Psoas muscle (tissue), 8 donors: Measurements from ENCODE around the gene CDK11B. TPM values are rescaled to one million over a fixed set of nuclear protein-coding genes. Genes with fewer than 3 reads are reported as not detected.
"Not testable (repeated sequence)": the region's sequence is repeated elsewhere in the genome, so short reads cannot be mapped to it uniquely, and the experiment has no call there.

Source experiments
- ATAC-seq, 4 donors: fragments of 200-7000 bp; cut with Tn5 transposase; one replicate each; pipeline ENCODE4 v1.9.1; 2020; ENCODE audit warnings: moderate library complexity in 3 of 4, mild to moderate bottlenecking in 2 of 4
- DNase-seq, 2 donors: peaks; one replicate each; pipeline ENCODE4 v3.0.0-alpha.2; 2020
- H3K27ac ChIP-seq: fragments of 200-600 bp; one replicate; pipeline ENCODE4 v1.8.0; 2022
- H3K27me3 ChIP-seq, 3 donors: fragments of 200-600 bp in 1 of 3; one replicate each; pipeline versions ENCODE4 v1.6.1 to v1.8.0; 2013 to 2022; ENCODE audit warnings: low read length in 2 of 3, mild to moderate bottlenecking in 2 of 3, moderate library complexity in 1 of 3; ENCODE audit not compliant: insufficient read depth in 3 of 3
- H3K36me3 ChIP-seq, 2 donors: fragments of 200-600 bp in 1 of 2; one replicate each; pipeline versions ENCODE4 v1.6.1 to v1.8.0; 2013 to 2022; ENCODE audit warnings: low read depth in 1 of 2, mild to moderate bottlenecking in 1 of 2, moderate library complexity in 1 of 2; ENCODE audit not compliant: insufficient read depth in 1 of 2
- H3K4me1 ChIP-seq: fragments of 200-600 bp; one replicate; pipeline ENCODE4 v1.8.0; 2022
- H3K4me3 ChIP-seq: fragments of 200-600 bp; one replicate; pipeline ENCODE4 v1.8.0; 2022; ENCODE audit warnings: mild to moderate bottlenecking
- H3K9me3 ChIP-seq: fragments of 200-600 bp; one replicate; pipeline ENCODE4 v1.8.0; 2022
- WGBS, 3 donors: extraction: QIAGEN DNeasy Blood & Tissue Kit; methylation state at CpG; one replicate each; pipeline versions ENCODE4 v1.1.6 to v1.1.7; 2013; 5-methylcytosine and 5-hydroxymethylcytosine counted together
- intact Hi-C, 2 donors: fragments of 100-400 bp; cut with DNase I; formaldehyde crosslinking; loops; one replicate each; pipeline versions ENCODE4 v1.11.0 to v1.14.2; 2022
- polyA plus RNA-seq, 3 donors: library from polyadenylated mRNA; stranded (reverse); fragments of 200-250 nt; gene quantifications; one replicate each; pipeline ENCODE4 v1.2.3, GENCODE V29; 2013
- total RNA-seq, 4 donors: library from RNA; stranded (reverse); fragmentation: NEBNext Ultra II Directional in 2 of 4; extraction: Animal tissue kit (Norgen Biotek cat#: 25700) in 2 of 4; gene quantifications; one replicate each; pipeline versions ENCODE4 v1.2.1 to v1.2.4, GENCODE V29; 2021 to 2023
- donor health status: healthy with polysubstance abuse.
- donor health status: DM: no; HTN: no; CAD: no; lungs with moderate emphysema.
- donor health status: Bipolar disorder and iron deficiency.
- donor health status: healthy.
- donor health status: DM: yes; HTN: yes; CAD: no.
- donor health status: DM: no; HTN: no; CAD: no.
- donor health status: DM: no; HTN: no; CAD: no.
- donor health status: DM: yes; HTN: yes; CAD: no.

CDK11B gene
- total and polyA plus RNA-seq, 7 donors, result 30.6 to 72.8 (median 42.1) TPM

- not testable (repeated sequence) for H3K27ac ChIP-seq, H3K4me1 ChIP-seq, H3K27me3 ChIP-seq, H3K9me3 ChIP-seq, ATAC-seq, H3K4me3 ChIP-seq, H3K36me3 ChIP-seq
- 41 to 97% (median 82%) methylated on average over 3 to 13 of the region's 19 CpGs for WGBS, 3 donors
- intact Hi-C loops, result loop anchor here in 1 of 2 donors (10.0 kb wide), 1 partner anchor 46 kb away; no protein-coding TSS in a partner anchor
- peak in 1 of 2 donors; percentile 9 for DNase-seq
These were observed 40.3 kb upstream of the CDK11B start for GRCh38 chr1:1699061-1699460.

- 73 to 79% (median 73%) methylated on average over 11 to 18 of the region's 26 CpGs for WGBS, 3 donors
- H3K9me3 ChIP-seq, H3K4me3 ChIP-seq, ATAC-seq, H3K36me3 ChIP-seq, H3K27ac ChIP-seq, H3K4me1 ChIP-seq, H3K27me3 ChIP-seq: not testable (repeated sequence)
- peak in 1 of 2 donors; percentile 48 for DNase-seq
- intact Hi-C loops, result loop anchor here in 1 of 2 donors (10.0 kb wide), 1 partner anchor 47 kb away; no protein-coding TSS in a partner anchor
These were observed 38.8 kb upstream of the CDK11B start for GRCh38 chr1:1697358-1698183.

GRCh38 chr1:1696431-1697357, 37.9 kb upstream of the CDK11B start:
- not testable (repeated sequence) for H3K27me3 ChIP-seq, H3K4me1 ChIP-seq, H3K4me3 ChIP-seq, H3K36me3 ChIP-seq, H3K27ac ChIP-seq, ATAC-seq, H3K9me3 ChIP-seq
- intact Hi-C loops, result loop anchor here in 1 of 2 donors (10.0 kb wide), 1 partner anchor 48 kb away; no protein-coding TSS in a partner anchor
- WGBS, 3 donors, result 90 to 92% (median 91%) methylated on average over 13 to 19 of the region's 23 CpGs
- DNase-seq, result peak in 1 of 2 donors; percentile 45

- H3K27me3 ChIP-seq, H3K4me1 ChIP-seq, H3K36me3 ChIP-seq, H3K9me3 ChIP-seq: not testable (repeated sequence)
- peak within 1 kb of the TSS; percentile 70 for H3K4me3 ChIP-seq
- ATAC-seq, result peak; percentile 90 to 94 (median 92)
- WGBS, 3 donors, result 0 to 1% methylated on average over 4 to 58 of the region's 98 CpGs; no CpG with 5 or more reads in 1 of the 3 donors
- DNase-seq, result peak; percentile 91 to 95
- H3K27ac ChIP-seq, result peak within 1 kb of the TSS; percentile 90
- intact Hi-C loops, result loop anchor here in 1 of 2 donors (10.0 kb wide), 1 partner anchor 52 kb away; no protein-coding TSS in a partner anchor
These were observed 34.2 kb upstream of the CDK11B start, which contains the start of gene SLC35E2B for GRCh38 chr1:1692714-1693647. SLC35E2B (minus strand) TSS chr1:1692795; CDS start chr1:1676699, 16,096 bp downstream.

- Histone ChIP-seq H3K27ac (peak overlapping the region; percentile 90), H3K4me3 (peak overlapping the region; percentile 70)
- not testable (repeated sequence) for H3K9me3 ChIP-seq, H3K27me3 ChIP-seq, H3K36me3 ChIP-seq, H3K4me1 ChIP-seq
- 0 to 1% (median 0%) methylated on average over 6 to 32 of the region's 45 CpGs for WGBS, 3 donors
- ATAC-seq, result peak in 1 of 4 donors; percentile 61
- DNase-seq, result peak; percentile 52 to 56
- intact Hi-C loops, result loop anchor here in 1 of 2 donors (10.0 kb wide), 1 partner anchor 52 kb away; no protein-coding TSS in a partner anchor
These were observed 33.5 kb upstream of the CDK11B start for GRCh38 chr1:1692324-1692713.

- WGBS, 3 donors, result 9 to 20% (median 16%) methylated on average over 1 to 2 of the region's 16 CpGs
- DNase-seq, result peak in 1 of 2 donors; percentile 2
- H3K36me3 ChIP-seq, H3K27ac ChIP-seq, H3K9me3 ChIP-seq, H3K27me3 ChIP-seq, H3K4me1 ChIP-seq, ATAC-seq: not testable (repeated sequence)
- H3K4me3 ChIP-seq, result peak overlapping the region; percentile 44
- intact Hi-C loops, result loop anchor here in 1 of 2 donors (10.0 kb wide), 1 partner anchor 53 kb away; no protein-coding TSS in a partner anchor
These were observed 32.6 kb upstream of the CDK11B start for GRCh38 chr1:1691443-1691842.

- H3K4me1 ChIP-seq, H3K27ac ChIP-seq, H3K27me3 ChIP-seq, H3K4me3 ChIP-seq, intact Hi-C loops, ATAC-seq, H3K36me3 ChIP-seq, H3K9me3 ChIP-seq: not testable (repeated sequence)
- peak in 1 of 2 donors; percentile 14 for DNase-seq
- WGBS, 3 donors, result 89 to 94% (median 90%) methylated on average over 4 to 7 of the region's 7 CpGs
These were observed 30.7 kb upstream of the CDK11B start for GRCh38 chr1:1689526-1689925.
